Breast epithelium (tissue), 3 donors: ENCODE measurements around the gene SCN4B.

Experiments used
- CTCF ChIP-seq, 3 donors: fragments of 450-650 bp; IDR thresholded peaks; one replicate each; pipeline ENCODE4 v1.5.1; 2016 to 2017; ENCODE audit warnings: antibody characterized with exemption in 3 of 3, mild to moderate bottlenecking in 3 of 3, moderate library complexity in 3 of 3
- POLR2A ChIP-seq: fragments of 450-650 bp; IDR thresholded peaks from one replicate; pipeline ENCODE4 v1.6.1; 2016; ENCODE audit warnings: antibody characterized with exemption, mild to moderate bottlenecking, moderate library complexity
- POLR2AphosphoS5 ChIP-seq, 3 donors: sonication (generic); formaldehyde crosslinking; IDR thresholded peaks; one replicate each; pipeline ENCODE4 v1.6.1; 2017; ENCODE audit warnings: antibody characterized with exemption in 3 of 3

DNA sequence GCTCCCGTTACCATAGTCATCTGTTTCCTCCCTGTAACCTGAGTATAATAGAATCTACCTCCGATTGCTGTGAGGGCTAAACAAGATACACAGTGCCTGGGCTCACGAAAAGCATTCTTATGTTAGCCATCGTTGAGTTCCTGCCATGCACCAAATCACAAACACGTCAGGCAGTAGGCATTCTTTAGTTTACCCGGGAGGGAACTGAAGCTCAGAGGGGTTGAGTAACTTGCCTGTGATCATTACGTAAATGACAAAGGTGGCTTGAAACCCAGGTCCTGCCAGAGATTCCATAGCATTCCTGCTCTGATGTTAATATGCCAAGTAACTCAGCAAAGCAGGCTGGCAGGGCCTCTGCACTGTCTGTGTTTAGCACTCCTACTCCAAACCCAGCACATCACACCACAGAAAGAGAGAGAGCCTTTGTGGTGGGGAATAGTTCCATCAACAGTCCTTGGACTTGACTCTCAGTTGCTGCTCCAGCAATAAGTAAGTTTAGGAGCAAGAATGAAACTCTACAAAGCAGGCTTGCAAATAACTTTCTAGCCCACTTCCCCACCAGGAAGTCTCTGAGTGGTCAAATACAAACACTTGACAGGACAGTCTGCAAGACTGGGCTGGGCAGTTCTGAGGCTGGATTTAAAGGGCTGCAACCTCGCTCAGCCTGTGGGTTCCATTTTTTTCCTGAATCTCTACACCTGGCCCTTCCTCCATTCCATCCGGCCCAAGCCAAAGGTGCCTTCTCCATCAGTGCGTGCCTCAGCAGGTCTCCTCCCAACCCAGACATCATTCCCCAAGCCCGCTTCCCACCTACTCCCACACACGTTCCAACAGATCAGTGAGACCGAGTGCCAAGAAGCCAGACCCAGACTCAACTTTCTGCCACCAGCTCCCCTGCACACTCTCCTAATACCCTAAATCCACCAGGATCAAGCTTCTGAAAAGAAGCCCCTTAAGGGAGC is 22.7 kb upstream of the SCN4B start:
- TF ChIP-seq CTCF (IDR thresholded peaks at IDR 0.05) = no peak
- TF ChIP-seq POLR2AphosphoS5 (IDR thresholded peaks at IDR 0.05) = no peak
- TF ChIP-seq POLR2A = no peak
